Cardiac fibroblast (primary cell): ENCODE data around the gene PSMA8.
"Not testable (repeated sequence)": the region's sequence is repeated elsewhere in the genome, so short reads cannot be mapped to it uniquely, and the experiment has no call there.

Experiments used
- DNase-seq, 2 donors: peaks; one replicate each; pipeline versions ENCODE4 v3.0.0 to v3.0.0-alpha.2; 2010; ENCODE audit warnings: low read depth in 2 of 2
- H3K4me3 ChIP-seq, 2 donors: replicated peaks in 1 of 2; 1 replicate in 1 of 2; 2 replicates in 1 of 2; pipeline ENCODE4 v1.5.1; 2011; ENCODE audit warnings: low read depth in 2 of 2, low read length in 2 of 2, mild to moderate bottlenecking in 2 of 2, moderate library complexity in 1 of 2
- CTCF ChIP-seq: IDR thresholded peaks from one replicate; pipeline ENCODE4 v1.5.1; 2011; ENCODE audit warnings: low read depth, mild to moderate bottlenecking, low read length, inconsistent platforms

Gene PSMA8

DNA sequence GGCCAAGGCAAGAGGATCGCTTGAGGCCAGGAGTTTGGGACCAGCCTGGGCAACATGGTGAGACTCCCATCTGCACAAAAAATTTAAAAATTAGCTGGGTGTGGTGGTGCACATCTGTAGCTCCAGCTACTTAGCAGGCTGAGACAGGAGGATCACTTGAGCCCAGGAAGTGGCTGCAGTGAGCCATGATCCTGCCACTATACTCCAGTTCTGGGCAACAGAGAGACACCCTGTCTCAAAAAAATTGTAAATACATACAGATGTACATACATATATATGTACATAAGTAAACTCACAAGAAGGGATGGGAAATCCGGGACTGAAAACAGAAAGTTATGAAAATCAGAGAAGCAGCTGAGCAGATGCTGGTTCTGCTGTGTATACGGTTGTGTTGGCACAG lies 62.9 kb downstream of the PSMA8 start:
- no peak overlapping the region for H3K4me3 ChIP-seq
- no peak for TF ChIP-seq CTCF

DNA sequence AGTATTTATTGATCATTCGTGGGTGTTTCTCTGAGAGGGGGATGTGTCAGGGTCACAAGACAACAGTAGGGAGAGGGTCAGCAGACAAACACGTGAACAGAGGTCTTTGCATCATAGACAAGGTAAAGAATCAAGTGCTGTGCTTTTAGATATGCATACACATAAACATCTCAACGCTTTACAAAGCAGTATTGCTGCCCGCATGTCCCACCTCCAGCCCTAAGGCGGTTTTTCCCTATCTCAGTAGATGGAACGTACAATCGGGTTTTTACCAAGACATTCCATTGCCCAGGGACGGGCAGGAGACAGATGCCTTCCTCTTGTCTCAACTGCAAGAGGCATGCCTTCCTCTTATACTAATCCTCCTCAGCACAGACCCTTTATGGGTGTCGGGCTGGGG lies 68.3 kb downstream of the PSMA8 start:
- not testable (repeated sequence) for DNase-seq

More for the DNA sequence above, 62.9 kb downstream of the PSMA8 start:
- DNase-seq: no peak

DNA sequence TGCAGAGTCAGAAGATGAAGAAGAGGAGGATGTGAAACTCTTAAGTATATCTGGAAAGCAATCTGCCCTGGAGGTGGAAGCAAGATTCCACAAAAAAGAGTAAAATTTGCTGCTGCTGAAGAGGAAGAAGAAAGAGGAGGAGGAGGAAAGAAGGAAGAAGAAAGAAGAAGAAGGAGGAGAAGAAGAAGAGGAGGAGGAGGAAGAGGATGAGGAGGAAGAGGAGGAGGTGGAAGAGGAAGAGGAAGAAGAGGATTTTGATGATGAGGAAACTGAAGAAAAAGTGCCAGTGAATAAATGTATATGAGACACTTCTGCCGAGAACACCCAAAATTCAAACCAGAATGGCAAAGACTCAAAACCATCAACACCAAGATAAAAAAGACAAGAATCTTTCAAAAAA lies 71.6 kb downstream of the PSMA8 start:
- DNase-seq: no peak
- TF ChIP-seq CTCF: no peak
- H3K4me3 ChIP-seq: no peak overlapping the region

More for the DNA sequence above, 68.3 kb downstream of the PSMA8 start:
- not testable (repeated sequence) for H3K4me3 ChIP-seq

GRCh38 chr18:26206488-26206887 lies 72.8 kb downstream of the PSMA8 start:
- DNase-seq: no peak
- H3K4me3 ChIP-seq: no peak overlapping the region
- TF ChIP-seq CTCF: no peak

- DNase-seq: no peak
These were observed 74.3 kb downstream of the PSMA8 start for GRCh38 chr18:26207937-26208336.

GRCh38 chr18:26208977-26209376 lies 75.3 kb downstream of the PSMA8 start:
- no peak for DNase-seq
- TF ChIP-seq CTCF: no peak

More at GRCh38 chr18:26207937-26208336, 74.3 kb downstream of the PSMA8 start:
- TF ChIP-seq CTCF: no peak
- H3K4me3 ChIP-seq: no peak overlapping the region

GRCh38 chr18:26210147-26210546 lies 76.5 kb downstream of the PSMA8 start:
- no peak overlapping the region for H3K4me3 ChIP-seq
- TF ChIP-seq CTCF: no peak
- DNase-seq: no peak

More at GRCh38 chr18:26208977-26209376, 75.3 kb downstream of the PSMA8 start:
- no peak overlapping the region for H3K4me3 ChIP-seq
